Mesothelial cell of epicardium (in vitro differentiated cells): ENCODE results near the gene CPNE8. TPM values are rescaled to one million over a fixed set of nuclear protein-coding genes. Genes with fewer than 3 reads are reported as not detected.
A peak's percentile ranks its signal among the peaks of the same experiment; 100 is the strongest.

ENCODE experiments used
- DNase-seq, 2 experiments: peaks; one replicate each; pipeline ENCODE4 v3.0.0; 2021; ENCODE audit warnings: low spot score in 2 of 2; ENCODE audit not compliant: unreplicated experiment in 2 of 2
- H3K27ac Mint-ChIP-seq: 2 replicates; pipeline ENCODE4 v1.8.0; 2021; ENCODE audit warnings: mixed read lengths
- H3K27me3 Mint-ChIP-seq: 2 replicates; pipeline ENCODE4 v1.8.0; 2021; ENCODE audit warnings: low read depth, mixed read lengths
- H3K36me3 Mint-ChIP-seq: 2 replicates; pipeline ENCODE4 v1.8.0; 2021; ENCODE audit warnings: mixed read lengths
- H3K4me1 Mint-ChIP-seq: 2 replicates; pipeline ENCODE4 v1.8.0; 2021; ENCODE audit warnings: mixed read lengths
- H3K4me3 Mint-ChIP-seq: 2 replicates; pipeline ENCODE4 v1.8.0; 2021; ENCODE audit warnings: mild to moderate bottlenecking, moderate library complexity, mixed read lengths
- H3K9me3 Mint-ChIP-seq: 2 replicates; pipeline ENCODE4 v1.8.0; 2021; ENCODE audit warnings: mixed read lengths
- total RNA-seq: library from RNA; stranded (reverse); gene quantifications from 3 replicates; pipeline ENCODE4 v1.2.1, GENCODE V29; 2021
- TF ChIP-seq, protein P1 (sequence below): fragments of 200-600 bp; sonication (generic); IDR thresholded peaks from one replicate; pipeline ENCODE4 v1.5.0; 2021; ENCODE audit warnings: antibody characterized with exemption; ENCODE audit not compliant: unreplicated experiment

CPNE8 gene
- total RNA-seq, 1 donor from 2014 or later = 8.8 TPM

DNA sequence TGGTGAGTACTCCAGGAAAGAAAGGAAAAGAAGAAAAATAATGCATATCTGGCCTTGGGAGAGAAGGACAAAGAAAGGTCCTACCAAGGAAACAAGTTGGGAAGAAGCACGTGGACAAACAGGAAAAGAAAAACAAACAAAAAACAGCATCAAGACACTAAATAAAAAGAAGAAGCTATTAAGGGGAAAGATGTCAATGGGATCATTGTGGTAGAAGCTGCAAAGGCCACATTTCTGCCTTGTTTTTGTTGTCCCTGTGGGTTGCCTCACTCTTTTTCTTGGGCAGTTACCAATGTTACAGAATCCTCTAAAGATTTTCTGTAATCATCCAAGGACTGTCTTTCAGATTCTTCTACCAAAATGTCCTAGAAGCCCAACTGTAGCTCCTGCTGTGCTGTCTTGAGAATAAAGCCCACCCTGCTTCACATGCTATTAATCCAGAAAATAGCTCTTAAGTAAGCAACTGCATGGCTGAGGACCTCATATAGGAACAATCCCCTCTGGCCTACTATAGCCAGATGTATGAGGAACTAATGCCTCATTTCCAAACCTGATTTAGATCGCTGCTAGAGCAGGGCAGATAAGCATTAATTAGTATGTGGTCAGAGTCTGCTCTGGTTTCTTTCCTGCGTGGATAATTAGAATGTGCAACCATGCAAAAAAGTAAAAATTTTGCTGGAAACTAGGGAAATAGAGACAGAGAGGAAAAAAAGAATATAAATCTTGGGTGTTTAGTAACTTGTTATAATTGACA lies 10.2 kb upstream of the CPNE8 start:
- Mint-ChIP-seq H3K27ac (no peak overlapping the region), H3K9me3 (peaks cover 4% of the 10 kb centered on the region), H3K4me1 (no peaks in the 10 kb centered on the region), H3K4me3 (no peak overlapping the region), H3K36me3 (no peaks in the 10 kb centered on the region), H3K27me3 (peaks cover 3% of the 10 kb centered on the region)
- DNase-seq = no peak
- TF ChIP-seq, protein P1, sequence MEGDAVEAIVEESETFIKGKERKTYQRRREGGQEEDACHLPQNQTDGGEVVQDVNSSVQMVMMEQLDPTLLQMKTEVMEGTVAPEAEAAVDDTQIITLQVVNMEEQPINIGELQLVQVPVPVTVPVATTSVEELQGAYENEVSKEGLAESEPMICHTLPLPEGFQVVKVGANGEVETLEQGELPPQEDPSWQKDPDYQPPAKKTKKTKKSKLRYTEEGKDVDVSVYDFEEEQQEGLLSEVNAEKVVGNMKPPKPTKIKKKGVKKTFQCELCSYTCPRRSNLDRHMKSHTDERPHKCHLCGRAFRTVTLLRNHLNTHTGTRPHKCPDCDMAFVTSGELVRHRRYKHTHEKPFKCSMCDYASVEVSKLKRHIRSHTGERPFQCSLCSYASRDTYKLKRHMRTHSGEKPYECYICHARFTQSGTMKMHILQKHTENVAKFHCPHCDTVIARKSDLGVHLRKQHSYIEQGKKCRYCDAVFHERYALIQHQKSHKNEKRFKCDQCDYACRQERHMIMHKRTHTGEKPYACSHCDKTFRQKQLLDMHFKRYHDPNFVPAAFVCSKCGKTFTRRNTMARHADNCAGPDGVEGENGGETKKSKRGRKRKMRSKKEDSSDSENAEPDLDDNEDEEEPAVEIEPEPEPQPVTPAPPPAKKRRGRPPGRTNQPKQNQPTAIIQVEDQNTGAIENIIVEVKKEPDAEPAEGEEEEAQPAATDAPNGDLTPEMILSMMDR = no peak

DNA sequence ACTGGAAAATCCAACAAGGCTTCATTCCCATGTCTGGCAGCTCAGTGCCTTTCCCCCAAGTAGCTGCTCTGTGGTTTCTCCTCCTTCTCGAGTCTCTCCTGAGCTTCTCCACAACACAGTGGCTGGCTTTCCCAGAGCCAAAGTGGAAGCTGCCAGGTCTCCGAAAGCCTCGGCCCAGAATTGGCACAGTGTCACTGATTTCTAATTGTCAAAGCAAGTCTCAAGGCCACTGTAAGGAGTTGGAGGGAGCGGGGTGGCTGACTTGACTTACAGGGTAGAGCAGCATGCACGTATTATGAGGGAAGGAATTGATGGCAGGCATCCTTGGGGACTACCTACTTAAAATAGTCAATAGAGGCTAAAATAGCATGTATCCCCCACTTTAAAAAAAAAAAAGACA lies 6.7 kb upstream of the CPNE8 start:
- TF ChIP-seq, protein P1 = no peak
- H3K4me1 Mint-ChIP-seq = peaks cover 3% of the 10 kb centered on the region
- H3K4me3 Mint-ChIP-seq = no peak overlapping the region
- DNase-seq = no peak
- H3K27ac Mint-ChIP-seq = no peak overlapping the region
- no peaks in the 10 kb centered on the region for H3K36me3 Mint-ChIP-seq
- peaks cover 3% of the 10 kb centered on the region for H3K27me3 Mint-ChIP-seq
- no peaks in the 10 kb centered on the region for H3K9me3 Mint-ChIP-seq

DNA sequence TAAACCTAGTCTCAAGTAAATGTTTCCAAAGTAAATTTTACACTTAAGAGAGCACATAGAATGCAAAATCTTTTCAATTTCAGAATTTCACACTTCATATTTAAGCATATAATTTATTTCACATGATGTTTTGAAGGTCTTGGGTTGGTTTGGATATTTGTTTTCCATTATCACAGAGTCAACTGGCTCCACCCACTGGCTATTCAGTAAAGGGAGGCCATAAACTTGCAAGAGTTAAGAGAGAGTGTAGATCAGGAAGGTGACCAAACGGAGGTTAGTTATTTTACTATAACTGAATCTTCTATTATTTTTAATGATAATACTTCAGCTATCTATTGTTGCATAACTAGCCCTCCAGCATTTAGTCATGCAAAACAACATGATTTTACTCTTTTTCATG lies 6.2 kb upstream of the CPNE8 start:
- Mint-ChIP-seq H3K27ac (no peak overlapping the region), H3K9me3 (no peaks in the 10 kb centered on the region), H3K4me3 (no peak overlapping the region), H3K36me3 (no peaks in the 10 kb centered on the region), H3K27me3 (peaks cover 3% of the 10 kb centered on the region), H3K4me1 (peaks cover 7% of the 10 kb centered on the region)
- DNase-seq = no peak
- TF ChIP-seq, protein P1 = no peak

DNA sequence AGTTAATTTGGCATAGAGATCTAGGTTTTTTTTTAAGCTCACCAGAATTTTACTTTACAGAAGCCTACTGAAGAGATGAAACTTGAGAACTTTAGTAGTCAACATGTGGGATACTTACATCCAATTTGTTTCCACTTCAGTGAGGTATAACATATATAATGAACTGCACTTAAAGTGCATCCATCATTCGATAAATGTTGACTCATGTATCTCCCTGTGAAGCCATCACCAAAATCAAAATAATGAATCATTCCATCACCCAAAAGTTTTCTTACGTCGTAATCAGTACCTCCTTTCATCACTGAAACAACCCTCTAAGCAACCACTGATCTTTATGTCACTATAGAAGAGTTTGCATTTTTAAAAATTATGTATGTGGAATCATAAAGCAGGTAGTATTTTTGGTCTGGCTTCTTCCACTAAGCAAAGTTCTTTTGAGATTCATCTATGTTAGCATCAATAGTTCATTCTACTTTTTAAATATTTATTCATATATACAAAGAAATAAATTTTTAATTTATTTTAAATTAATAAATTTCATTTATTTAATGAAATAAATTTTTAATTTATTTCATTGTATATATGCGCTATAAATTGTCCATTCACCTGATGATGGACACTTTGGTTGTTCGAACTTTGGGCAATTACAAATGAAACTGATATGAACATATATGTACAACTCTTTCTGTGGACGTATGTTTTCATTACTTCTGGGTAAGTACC lies 2.0 kb upstream of the CPNE8 start:
- DNase-seq = no peak
- H3K9me3 Mint-ChIP-seq = no peaks in the 10 kb centered on the region
- no peaks in the 10 kb centered on the region for H3K27me3 Mint-ChIP-seq
- peak overlapping the region; percentile 67 for H3K27ac Mint-ChIP-seq
- peaks cover 31% of the 10 kb centered on the region for H3K4me1 Mint-ChIP-seq
- peak overlapping the region; percentile 93 for H3K4me3 Mint-ChIP-seq
- TF ChIP-seq, protein P1 = no peak
- H3K36me3 Mint-ChIP-seq = no peaks in the 10 kb centered on the region

DNA sequence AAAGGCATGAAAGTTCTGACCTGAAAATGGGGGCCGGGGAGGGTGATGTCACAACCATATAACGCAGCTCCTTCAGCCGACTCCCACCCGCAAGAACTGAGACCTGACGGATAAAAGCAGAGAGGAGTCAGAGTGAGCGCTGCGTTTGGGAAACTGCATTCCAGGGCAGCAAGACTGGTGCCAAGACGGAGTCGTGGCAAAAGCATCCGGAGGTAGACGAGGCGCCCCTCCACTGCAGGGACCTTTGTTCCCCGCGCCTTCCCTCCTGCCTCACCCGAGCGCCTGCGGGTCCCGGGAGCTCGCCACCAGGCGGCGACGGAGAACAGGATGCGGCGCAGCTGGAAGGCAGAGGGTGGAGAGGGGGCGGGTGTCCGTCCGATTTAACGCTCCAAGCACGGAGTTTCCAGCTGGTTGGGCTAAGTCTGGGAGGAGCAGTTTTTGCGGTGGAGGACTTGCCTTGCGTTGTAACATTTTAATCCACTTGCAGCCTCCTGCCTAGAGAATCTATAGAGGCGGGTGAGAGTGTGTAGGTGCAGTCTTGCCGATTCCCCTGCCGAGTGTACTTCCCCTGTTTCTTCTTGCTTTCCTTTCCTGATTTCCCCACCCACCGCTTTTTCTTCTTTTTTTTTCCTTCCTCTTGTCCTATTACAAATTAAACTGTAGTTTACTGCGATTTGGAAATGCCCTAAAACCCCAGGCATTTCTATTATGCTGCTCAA lies 1.2 kb upstream of the CPNE8 start:
- Mint-ChIP-seq H3K4me3 (peak overlapping the region; percentile 93), H3K27ac (peak overlapping the region; percentile 82), H3K36me3 (no peaks in the 10 kb centered on the region), H3K9me3 (no peaks in the 10 kb centered on the region), H3K27me3 (no peaks in the 10 kb centered on the region), H3K4me1 (peaks cover 31% of the 10 kb centered on the region)
- DNase-seq = peak; percentile 71 to 91
- TF ChIP-seq, protein P1 = peak; percentile 69
